HG02759 (cell line): ENCODE data around the gene CCDC74B.
"Not testable (repeated sequence)": the region's sequence is repeated elsewhere in the genome, so short reads cannot be mapped to it uniquely, and the experiment has no call there.

Experiments
- ATAC-seq: cut with Tn5 transposase; IDR thresholded peaks from one replicate; pipeline ENCODE4 v1.9.1; 2021; ENCODE audit warnings: mild to moderate bottlenecking, moderate library complexity; ENCODE audit not compliant: unreplicated experiment

Gene CCDC74B

DNA sequence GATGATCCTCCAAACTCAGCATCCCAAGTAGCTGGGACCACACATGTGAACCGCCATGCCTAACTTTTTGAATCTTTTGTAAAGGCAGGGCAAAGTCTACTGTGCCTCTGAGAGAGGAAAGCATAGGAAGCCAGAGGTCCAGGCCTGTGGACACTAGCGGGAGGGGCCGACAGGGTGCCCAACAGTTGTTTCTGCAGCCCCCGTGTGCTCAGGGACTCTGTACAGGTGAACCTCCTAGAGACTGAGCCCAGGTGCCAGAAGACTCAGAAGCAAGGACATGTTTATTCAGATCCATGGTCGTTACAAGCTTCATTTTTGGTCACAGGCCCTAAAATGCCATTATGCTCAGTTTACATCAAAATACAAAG lies 6.2 kb upstream of the CCDC74B start:
- ATAC-seq = not testable (repeated sequence)

DNA sequence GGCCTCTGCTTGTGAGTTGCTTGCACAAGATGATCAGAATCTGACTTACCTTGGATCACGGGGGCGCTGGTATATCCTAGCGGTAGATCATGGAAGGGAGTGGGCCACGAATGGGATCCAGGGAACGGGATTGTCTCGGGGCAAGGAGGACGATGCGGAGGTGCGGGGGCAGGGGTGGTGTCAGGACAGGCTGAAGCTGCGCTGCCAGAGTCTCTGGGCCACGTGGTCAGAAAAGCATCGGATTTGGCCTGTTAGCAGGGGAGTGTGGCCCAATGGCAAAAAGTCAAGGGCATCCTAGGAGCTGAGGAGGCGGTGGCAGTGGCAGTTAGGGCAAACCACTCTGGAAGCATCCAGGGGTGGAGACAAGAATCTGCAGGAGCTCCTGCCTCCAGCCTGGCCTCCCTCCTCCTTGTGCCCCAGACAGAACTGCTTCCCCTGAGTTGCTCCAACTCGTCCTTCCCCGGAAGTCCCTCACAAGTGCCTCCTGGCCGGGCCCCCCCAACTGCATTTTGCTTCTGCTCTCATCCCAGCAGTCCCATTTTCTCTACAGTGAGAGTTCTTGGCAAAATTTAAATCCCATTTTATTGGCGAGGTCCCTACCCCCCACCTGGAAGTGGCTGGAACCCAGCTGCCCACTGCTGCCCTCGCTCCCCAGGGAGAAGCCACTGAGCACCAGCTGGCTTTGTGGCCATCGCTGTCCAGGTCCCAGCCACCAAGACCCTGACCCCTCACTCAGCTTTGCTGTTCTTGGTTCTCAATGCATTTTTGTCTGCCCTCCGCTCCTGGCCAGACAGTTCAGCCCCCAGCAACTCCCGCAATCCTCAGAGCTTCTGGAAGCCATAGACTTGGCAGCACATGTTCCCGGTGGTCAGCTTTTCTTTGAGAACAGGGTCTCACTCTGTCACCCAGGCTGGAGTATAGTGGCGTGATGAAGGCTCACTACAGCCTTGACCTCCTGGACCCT lies 5.6 kb upstream of the CCDC74B start:
- ATAC-seq = no peak

DNA sequence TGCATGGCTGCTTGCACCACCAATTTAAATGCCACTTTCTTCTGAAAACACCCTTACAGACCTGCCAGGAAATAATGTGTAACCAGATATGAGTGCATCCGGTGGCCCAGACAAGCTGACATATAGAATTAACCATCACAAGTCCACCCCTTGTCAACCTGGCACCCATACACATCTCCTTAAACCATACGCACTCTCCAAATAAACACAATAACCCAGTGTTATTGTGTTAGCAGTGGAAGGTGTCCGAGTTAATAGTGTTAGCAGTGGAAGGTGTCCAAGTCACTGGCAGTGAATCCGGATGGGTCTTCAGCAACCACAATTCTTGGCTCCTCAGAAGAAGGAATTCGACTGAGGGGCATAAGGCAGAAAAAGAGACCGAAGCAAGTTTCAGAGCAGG lies 3.6 kb upstream of the CCDC74B start:
- ATAC-seq = not testable (repeated sequence)

DNA sequence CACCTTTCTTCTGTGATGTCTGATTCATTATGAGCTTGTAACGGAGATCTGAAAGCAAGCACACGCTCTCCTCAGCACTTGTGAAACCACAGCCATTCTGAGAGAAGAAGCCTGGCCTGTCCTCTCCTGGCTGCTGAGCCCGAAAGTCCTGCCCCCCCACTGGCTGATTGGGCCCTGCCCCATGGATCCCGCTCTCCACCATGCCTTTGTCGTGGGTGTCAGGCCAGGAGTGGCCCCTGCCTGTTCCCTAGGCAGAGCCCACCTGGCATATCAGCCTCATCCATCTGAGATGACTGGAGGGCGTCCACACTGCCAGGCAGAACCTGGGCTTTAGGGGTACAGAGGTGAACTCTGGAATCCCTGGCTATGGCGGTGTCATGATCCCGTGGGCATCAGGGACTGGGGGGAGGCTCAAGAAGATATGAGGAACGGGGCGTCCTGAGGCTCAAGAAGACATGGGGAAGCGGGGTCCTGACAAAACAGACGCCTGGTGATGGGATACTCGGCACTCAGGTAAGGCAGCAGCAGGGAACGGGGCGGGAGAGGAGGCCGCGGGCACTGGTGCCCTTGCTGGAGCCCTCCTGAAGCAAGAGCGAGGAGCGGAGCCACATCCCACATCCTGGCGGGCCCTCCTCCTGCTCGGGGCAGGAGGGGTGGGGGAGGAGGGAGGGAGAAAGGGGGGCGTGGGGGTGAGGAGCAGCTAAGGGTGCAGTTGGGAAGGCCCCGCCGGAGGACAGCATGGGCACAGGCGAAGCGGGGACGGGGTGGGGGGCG lies 1.5 kb downstream of the CCDC74B start:
- not testable (repeated sequence) for ATAC-seq

- not testable (repeated sequence) for ATAC-seq
Observed at GRCh38 chr2:130142396-130143265, 2.3 kb downstream of the CCDC74B start.

GRCh38 chr2:130141645-130142370 lies 3.1 kb downstream of the CCDC74B start:
- not testable (repeated sequence) for ATAC-seq

GRCh38 chr2:130141002-130141401 lies 3.9 kb downstream of the CCDC74B start:
- ATAC-seq = not testable (repeated sequence)

GRCh38 chr2:130140516-130140915 lies 4.4 kb downstream of the CCDC74B start:
- not testable (repeated sequence) for ATAC-seq

- not testable (repeated sequence) for ATAC-seq
Observed at GRCh38 chr2:130139331-130140280, 5.3 kb downstream of the CCDC74B start.

DNA sequence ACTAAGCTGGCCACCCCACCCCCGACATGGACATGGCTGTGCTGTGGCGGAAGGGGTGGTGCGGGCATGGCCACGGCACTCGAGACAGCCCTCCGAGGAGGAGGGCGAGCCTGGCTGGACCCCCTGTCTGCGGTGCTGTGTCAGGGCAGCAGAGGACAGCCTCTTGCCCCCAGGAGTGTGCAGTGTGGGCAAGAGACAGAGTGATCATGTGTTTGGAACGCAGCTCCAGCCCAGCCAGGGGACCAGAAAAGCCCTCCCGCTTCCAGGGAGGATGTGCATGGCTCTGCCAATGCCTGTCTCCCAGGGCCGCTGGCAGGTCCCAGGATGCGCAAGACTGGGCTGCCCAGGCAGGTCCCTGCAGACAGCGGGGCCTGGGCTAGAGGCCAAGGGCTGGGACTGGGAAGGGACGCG lies 6.1 kb downstream of the CCDC74B start:
- not testable (repeated sequence) for ATAC-seq

DNA sequence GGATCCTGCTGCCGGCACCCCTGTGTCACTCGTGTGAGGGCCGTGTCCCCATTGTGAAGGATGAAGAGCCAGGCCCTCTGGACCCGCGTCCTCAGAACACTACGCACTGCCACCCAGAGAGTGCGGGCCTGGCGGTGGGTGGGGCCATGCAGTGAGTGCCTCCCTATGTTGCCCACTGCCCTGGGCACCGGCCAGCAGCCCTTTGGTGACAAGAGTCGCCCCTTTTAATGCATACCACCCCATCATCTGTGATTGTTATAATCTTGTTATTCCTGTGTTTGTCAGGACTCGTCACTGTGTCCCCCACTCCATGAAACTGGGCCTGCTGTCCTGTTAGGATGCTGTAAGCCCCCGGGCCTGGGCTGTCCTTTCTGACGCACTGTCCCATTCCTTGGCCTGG lies 6.6 kb downstream of the CCDC74B start:
- ATAC-seq = not testable (repeated sequence)

DNA sequence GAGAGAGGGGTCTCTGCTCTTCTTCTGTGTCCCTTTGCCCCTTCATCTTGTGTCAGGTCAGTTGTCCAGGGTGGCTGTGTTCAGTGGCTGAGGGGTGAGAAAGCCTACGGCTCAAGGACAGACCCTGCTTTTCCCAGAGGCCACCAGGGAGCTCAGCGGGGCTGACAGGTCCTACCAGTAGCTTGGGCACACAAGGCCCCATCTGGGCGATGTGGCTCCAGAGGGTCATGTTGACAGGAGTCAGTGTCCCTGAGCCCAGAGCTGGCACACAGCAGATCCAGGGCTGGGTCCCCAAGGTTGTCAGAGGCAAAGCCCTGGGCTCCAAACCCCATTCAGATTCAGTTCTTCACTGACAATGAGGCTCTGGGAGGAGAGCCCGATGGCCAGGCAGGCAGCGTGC lies 7.8 kb downstream of the CCDC74B start:
- not testable (repeated sequence) for ATAC-seq

DNA sequence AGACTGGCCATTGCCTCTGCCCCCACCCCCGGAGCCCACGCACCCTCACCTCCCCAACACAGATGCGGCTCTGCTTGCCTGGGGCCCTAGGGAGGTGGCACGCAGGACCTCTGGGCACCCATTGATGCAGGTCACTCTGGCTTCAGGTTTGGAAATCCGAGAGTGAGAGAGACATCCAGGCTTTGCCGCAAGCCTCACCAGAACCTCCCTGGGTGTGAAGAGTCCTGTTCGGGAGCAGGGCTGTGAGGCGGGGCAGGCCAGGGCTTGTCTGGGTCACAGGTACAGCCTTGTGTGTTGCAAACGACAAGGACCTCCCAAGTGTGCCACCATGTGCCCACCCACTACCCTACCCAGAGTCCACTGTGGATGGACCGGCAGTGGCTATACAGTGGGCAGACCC lies 8.4 kb downstream of the CCDC74B start:
- not testable (repeated sequence) for ATAC-seq

- ATAC-seq = no peak
Observed at GRCh38 chr2:130135692-130136541, 9.0 kb downstream of the CCDC74B start.

DNA sequence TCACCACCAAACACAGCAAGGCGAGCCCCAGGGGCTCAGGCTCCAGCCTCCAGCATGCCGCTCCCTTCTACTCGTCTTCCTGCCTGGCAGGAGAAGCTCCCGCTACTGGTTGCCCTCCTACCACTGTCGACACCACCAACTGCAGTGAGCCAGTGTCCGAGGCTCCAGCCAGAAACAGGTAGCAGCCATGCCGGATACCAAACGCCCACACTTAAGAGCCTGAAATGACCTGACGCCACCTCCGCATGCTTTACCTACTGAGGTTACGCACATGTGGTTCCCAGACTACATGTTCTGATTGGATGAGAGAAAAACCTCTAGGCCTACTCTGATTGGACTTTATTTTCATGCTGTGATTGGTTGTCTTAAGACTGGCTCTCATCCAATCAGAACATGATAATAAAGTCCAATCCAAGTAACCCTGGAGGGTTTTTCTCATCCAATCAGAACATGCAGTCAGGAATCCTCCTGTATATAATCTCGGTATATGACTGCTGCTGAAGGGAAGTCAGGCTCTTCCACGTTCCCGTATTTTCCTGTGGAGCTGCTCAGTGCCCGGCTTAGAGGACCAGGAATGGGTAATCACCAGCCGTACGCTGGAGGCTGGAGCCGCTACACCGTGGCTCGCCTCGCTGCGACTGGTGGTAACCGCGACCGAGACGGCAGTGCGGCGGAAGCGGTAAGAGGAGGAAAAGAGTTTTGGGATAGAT lies 15.6 kb downstream of the CCDC74B start, which contains the start of gene POTEF:
Gene POTEF, minus strand, starts transcription at position 103 of the 710 bp plus-strand sequence. CDS start 8,707 bp downstream, outside the sequence.
- not testable (repeated sequence) for ATAC-seq

DNA sequence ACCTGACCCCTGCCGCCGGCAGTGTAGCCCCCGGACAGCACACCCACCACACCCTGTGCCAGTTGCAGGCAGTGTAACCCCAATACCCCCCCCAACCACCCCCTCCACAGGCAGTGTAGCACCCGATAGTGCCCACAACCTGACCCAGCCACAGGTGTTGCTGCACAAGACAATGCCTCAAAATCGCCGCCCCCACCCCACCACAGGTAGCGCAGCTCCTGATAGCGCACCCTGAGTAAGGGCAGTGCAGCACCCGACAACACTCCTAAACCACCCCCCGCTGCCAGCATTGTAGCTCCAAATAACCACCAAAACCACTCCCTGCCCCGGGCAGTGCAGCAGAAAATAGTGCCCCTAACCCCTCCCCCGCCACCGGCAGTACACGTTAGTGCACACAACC lies 16.4 kb downstream of the CCDC74B start:
- ATAC-seq = not testable (repeated sequence)

- not testable (repeated sequence) for ATAC-seq
Observed at GRCh38 chr2:130127726-130128125, 17.2 kb downstream of the CCDC74B start.
